ENCODE results near the gene DEPDC7. TPM values are rescaled to one million over a fixed set of nuclear protein-coding genes. Genes with fewer than 3 reads are reported as not detected.

The DEPDC7 gene
- total and polyA plus RNA-seq, 9 of the 15 experiments (the other 6 are each of a cell fraction or from before 2014, with no cell fraction given), result 5.4 to 19.9 (median 12.0) TPM

- TF ChIP-seq NR2C2 (CRISPR knock-in tag; IDR thresholded peaks at IDR 0.05) (peak; percentile 47; the same call in 1 of the 2 replicates), NR2C2 (tag; IDR thresholded peaks at IDR 0.05) (0 out of 2 replicates have a peak, but pooled peaks have one; percentile 12), ZBTB11 (CRISPR knock-in tag; IDR thresholded peaks at IDR 0.05) (no peak), POLR2G (IDR thresholded peaks at IDR 0.05; ENCODE audit: low read depth, low read length) (peak; percentile 96), ZNF717 (CRISPR knock-in tag; IDR thresholded peaks at IDR 0.05) (no peak), TBP (optimal IDR thresholded peaks at IDR 0.05; ENCODE audit: low read depth, low read length) (peak; percentile 84), SLC30A9 (CRISPR knock-in tag; IDR thresholded peaks at IDR 0.05) (no peak), ZNF830 (CRISPR knock-in tag; IDR thresholded peaks at IDR 0.05) (no peak), MCM2 (IDR thresholded peaks at IDR 0.05; ENCODE audit: low read depth) (no peak), POLR2AphosphoS5 (IDR thresholded peaks at IDR 0.05; ENCODE audit: control insufficient read depth, insufficient read depth, low read depth, low read length) (peak; percentile 38; the same call in 1 of the 2 replicates), PHF20 (IDR thresholded peaks at IDR 0.05; ENCODE audit: partially characterized antibody) (no peak), NCOA1 (IDR thresholded peaks at IDR 0.05; ENCODE audit: low read depth) (no peak), POLR3A (IDR thresholded peaks at IDR 0.05; ENCODE audit: borderline replicate concordance, extremely low read depth, insufficient read depth, insufficient read length) (no peak), PHTF2 (CRISPR knock-in tag; IDR thresholded peaks at IDR 0.05) (no peak), HDAC1 (IDR thresholded peaks at IDR 0.05) (peak in 1 of 2 experiments; percentile 55; a peak in 1 of 4 replicates), SMARCA4 (IDR thresholded peaks at IDR 0.05) (no peak), RBBP5 (IDR thresholded peaks at IDR 0.05; ENCODE audit: borderline replicate concordance, insufficient read depth, low read length, poor library complexity, severe bottlenecking) (peak; percentile 78), ARID3A (IDR thresholded peaks at IDR 0.05; ENCODE audit: borderline replicate concordance, low read depth, low read length) (no peak), NR3C1 (CRISPR knock-in tag; IDR thresholded peaks at IDR 0.05) (0 out of 2 replicates have a peak, but pooled peaks have one; percentile 46)
- TF ChIP-seq, protein P1, sequence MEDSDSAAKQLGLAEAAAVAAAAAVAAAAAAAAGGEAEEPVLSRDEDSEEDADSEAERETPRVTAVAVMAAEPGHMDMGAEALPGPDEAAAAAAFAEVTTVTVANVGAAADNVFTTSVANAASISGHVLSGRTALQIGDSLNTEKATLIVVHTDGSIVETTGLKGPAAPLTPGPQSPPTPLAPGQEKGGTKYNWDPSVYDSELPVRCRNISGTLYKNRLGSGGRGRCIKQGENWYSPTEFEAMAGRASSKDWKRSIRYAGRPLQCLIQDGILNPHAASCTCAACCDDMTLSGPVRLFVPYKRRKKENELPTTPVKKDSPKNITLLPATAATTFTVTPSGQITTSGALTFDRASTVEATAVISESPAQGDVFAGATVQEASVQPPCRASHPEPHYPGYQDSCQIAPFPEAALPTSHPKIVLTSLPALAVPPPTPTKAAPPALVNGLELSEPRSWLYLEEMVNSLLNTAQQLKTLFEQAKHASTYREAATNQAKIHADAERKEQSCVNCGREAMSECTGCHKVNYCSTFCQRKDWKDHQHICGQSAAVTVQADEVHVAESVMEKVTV (CRISPR knock-in tag; IDR thresholded peaks at IDR 0.05), result no peak
These were observed at the start of gene DEPDC7 (continued) for GRCh38 chr11:33015621-33016551.
